ENCODE data around the gene ZNF428. TPM values are rescaled to one million over a fixed set of nuclear protein-coding genes. Genes with fewer than 3 reads are reported as not detected.
"Not testable (repeated sequence)": the region's sequence is repeated elsewhere in the genome, so short reads cannot be mapped to it uniquely, and the experiment has no call there.

ZNF428 gene
- total and polyA plus RNA-seq, 2 of the 8 experiments (the other 6 are each of a cell fraction or from before 2014, with no cell fraction given), result 7.8 to 16.7 TPM

DNA sequence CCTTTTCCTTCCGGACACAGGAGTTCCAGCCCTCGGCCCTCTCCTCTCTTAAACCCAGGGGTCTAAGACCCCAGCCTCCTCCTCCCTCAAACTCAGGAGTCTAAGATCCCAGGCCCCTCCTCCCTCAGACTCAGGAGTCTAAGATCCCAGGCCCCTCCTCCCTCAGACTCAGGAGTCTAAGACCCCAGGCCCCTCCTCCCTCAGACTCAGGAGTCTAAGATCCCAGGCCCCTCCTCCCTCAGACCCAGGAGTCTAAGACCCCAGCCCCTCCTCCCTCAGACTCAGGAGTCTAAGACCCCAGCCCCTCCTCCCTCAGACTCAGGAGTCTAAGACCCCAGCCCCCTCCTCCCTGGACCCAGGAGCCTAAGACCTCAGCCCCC, 16.1 kb upstream of the ZNF428 start:
- ChIA-PET CTCF (ENCODE audit: partially characterized antibody) (interaction anchor here (0.6 to 3.5 kb wide), 3 partner anchors 10 to 40 kb away, joined by 3 to 22 read pairs (median 3); partner anchors contain the start of gene IRGQ), POLR2A (ENCODE audit: partially characterized antibody) (interaction anchor here (0.8 to 2.0 kb wide), 7 partner anchors 9 to 102 kb away, joined by 3 to 9 read pairs (median 4); partner anchors contain the start of gene ZNF575)
- Histone ChIP-seq H4K8ac (ENCODE audit: extremely low read depth, insufficient read depth, low read length) (peak overlapping the region; percentile 84; the same call in 1 of the 2 replicates), H3K4me2 (ENCODE audit: insufficient read depth in 1 of 2, low read depth in 2 of 2, low read length in 2 of 2) (peak overlapping the region; percentile 81 to 91), H3K56ac (replicated peaks; ENCODE audit: insufficient read length, low read depth, low read length) (peak overlapping the region; percentile 19), H3K4me1 (replicated peaks in 1 of 4; ENCODE audit: control insufficient read depth in 3 of 4, insufficient read depth in 4 of 4, low read length in 3 of 4) (peaks cover 9 to 30% (median 20%) of the 10 kb centered on the region in 4 experiments), H2BK5ac (ENCODE audit: low read depth, low read length) (0 out of 2 replicates have a peak overlapping the region, but pooled peaks have one; percentile 66), H3K23me2 (ENCODE audit: low read depth, low read length) (peaks cover 20% of the 10 kb centered on the region), H3K18ac (ENCODE audit: extremely low read depth, low read length) (peak overlapping the region; percentile 48; the same call in 1 of the 2 replicates), H3K4me3 (ENCODE audit: extremely low read depth in 1 of 4, insufficient read depth in 2 of 4, low read depth in 3 of 4, low read length in 4 of 4) (peak overlapping the region; percentile 43 to 66 (median 59); a peak in 7 of 8 replicates), H3K27me3 (replicated peaks in 1 of 4; ENCODE audit: control insufficient read depth in 3 of 4, extremely low read depth in 1 of 4, insufficient read depth in 3 of 4, low read length in 3 of 4) (peaks cover 9 to 33% (median 22%) of the 10 kb centered on the region in 4 experiments)
- not testable (repeated sequence) for H2BK12ac ChIP-seq (ENCODE audit: low read depth, low read length); H3K36me3 ChIP-seq (ENCODE audit: control insufficient read depth in 2 of 4, insufficient read depth in 4 of 4, low read length in 3 of 4); H2BK120ac ChIP-seq (replicated peaks; ENCODE audit: low read depth, low read length); H2AK5ac ChIP-seq (ENCODE audit: low read depth, low read length); H3K9ac ChIP-seq (replicated peaks in 1 of 4; ENCODE audit: extremely low read depth in 1 of 4, low read depth in 3 of 4, low read length in 3 of 4); H3K27ac ChIP-seq (ENCODE audit: low read depth, low read length); H3K23ac ChIP-seq (ENCODE audit: insufficient read length); H4K91ac ChIP-seq (replicated peaks; ENCODE audit: insufficient read length, low read length); H4K20me1 ChIP-seq (replicated peaks in 1 of 2; ENCODE audit: control insufficient read depth in 1 of 2, insufficient read depth in 2 of 2, low read length in 2 of 2); H4K5ac ChIP-seq (ENCODE audit: insufficient read length, low read depth, low read length); H3K79me2 ChIP-seq (ENCODE audit: control insufficient read depth in 1 of 2, insufficient read depth in 2 of 2, low read length in 2 of 2); H3K79me1 ChIP-seq (ENCODE audit: low read depth, low read length); H3K14ac ChIP-seq (ENCODE audit: insufficient read length); H3K9me3 ChIP-seq (ENCODE audit: insufficient read depth in 2 of 2, low read depth in 1 of 2, low read length in 1 of 2); H3K4ac ChIP-seq (replicated peaks; ENCODE audit: insufficient read length, low read depth, low read length); H2AFZ ChIP-seq (ENCODE audit: low read length); H2BK15ac ChIP-seq (ENCODE audit: low read length); H2BK20ac ChIP-seq (ENCODE audit: low read length); DNase-seq (ENCODE audit: low read depth in 1 of 2, low spot score in 2 of 2)
- TF ChIP-seq KDM4A (IDR thresholded peaks at IDR 0.05; ENCODE audit: low read depth, low read length, severe bottlenecking), result peak; percentile 4
- WGBS, 2 experiments (ENCODE audit: extremely low coverage in 1 of 2, insufficient coverage in 1 of 2, insufficient read length in 1 of 2, insufficient replicate concordance in 2 of 2, low coverage in 1 of 2, low lambda C conversion rate in 2 of 2, missing lambda C conversion rate in 1 of 2), result 8% methylated on average over 2 of the region's 2 CpGs; no CpG with 5 or more reads in 1 of the 2 experiments
- FAIRE-seq, result peak; percentile 13
